ENCODE measurements around the gene LYPD6.

Gene LYPD6

GRCh38 chr2:149463328-149464002, 133.1 kb downstream of the LYPD6 start:
- no peaks in the 10 kb centered on the region for H3K9me3 ChIP-seq (ENCODE audit: severe bottlenecking)
- no peak overlapping the region for H3K27ac ChIP-seq
- H3K36me3 ChIP-seq, result no peaks in the 10 kb centered on the region
- no peak overlapping the region for H3K4me3 ChIP-seq (ENCODE audit: low read depth, low read length)
- no peak for DNase-seq
- no peaks in the 10 kb centered on the region for H3K27me3 ChIP-seq (ENCODE audit: insufficient read depth, low read depth, severe bottlenecking)
- no peak for TF ChIP-seq CTCF (IDR thresholded peaks at IDR 0.05; ENCODE audit: low read depth, low read length)

- no peaks in the 10 kb centered on the region for H3K9me3 ChIP-seq (ENCODE audit: severe bottlenecking)
- no peaks in the 10 kb centered on the region for H3K36me3 ChIP-seq
- H3K27ac ChIP-seq, result no peak overlapping the region
- no peaks in the 10 kb centered on the region for H3K27me3 ChIP-seq (ENCODE audit: insufficient read depth, low read depth, severe bottlenecking)
- no peak overlapping the region for H3K4me3 ChIP-seq (ENCODE audit: low read depth, low read length)
- no peak for TF ChIP-seq CTCF (IDR thresholded peaks at IDR 0.05; ENCODE audit: low read depth, low read length)
- DNase-seq, result no peak
Observed at GRCh38 chr2:149464396-149464795, 134.0 kb downstream of the LYPD6 start.

GRCh38 chr2:149465873-149466272, 135.5 kb downstream of the LYPD6 start:
- TF ChIP-seq CTCF (IDR thresholded peaks at IDR 0.05; ENCODE audit: low read depth, low read length), result no peak
- H3K4me3 ChIP-seq (ENCODE audit: low read depth, low read length), result no peak overlapping the region
- H3K27me3 ChIP-seq (ENCODE audit: insufficient read depth, low read depth, severe bottlenecking), result no peaks in the 10 kb centered on the region
- no peaks in the 10 kb centered on the region for H3K36me3 ChIP-seq
- H3K9me3 ChIP-seq (ENCODE audit: severe bottlenecking), result no peaks in the 10 kb centered on the region
- no peak overlapping the region for H3K27ac ChIP-seq
- DNase-seq, result no peak

GRCh38 chr2:149466635-149467034, 136.2 kb downstream of the LYPD6 start:
- Histone ChIP-seq H3K4me3 (ENCODE audit: low read depth, low read length) (no peak overlapping the region), H3K27ac (no peak overlapping the region), H3K36me3 (no peaks in the 10 kb centered on the region), H3K9me3 (ENCODE audit: severe bottlenecking) (no peaks in the 10 kb centered on the region), H3K27me3 (ENCODE audit: insufficient read depth, low read depth, severe bottlenecking) (no peaks in the 10 kb centered on the region)
- DNase-seq, result no peak
- TF ChIP-seq CTCF (IDR thresholded peaks at IDR 0.05; ENCODE audit: low read depth, low read length), result no peak

- no peaks in the 10 kb centered on the region for H3K9me3 ChIP-seq (ENCODE audit: severe bottlenecking)
- H3K4me3 ChIP-seq (ENCODE audit: low read depth, low read length), result no peak overlapping the region
- H3K36me3 ChIP-seq, result no peaks in the 10 kb centered on the region
- DNase-seq, result no peak
- no peak for TF ChIP-seq CTCF (IDR thresholded peaks at IDR 0.05; ENCODE audit: low read depth, low read length)
- H3K27ac ChIP-seq, result no peak overlapping the region
- no peaks in the 10 kb centered on the region for H3K27me3 ChIP-seq (ENCODE audit: insufficient read depth, low read depth, severe bottlenecking)
Observed at GRCh38 chr2:149467436-149467835, 137.0 kb downstream of the LYPD6 start.

GRCh38 chr2:149468636-149469035, 138.2 kb downstream of the LYPD6 start:
- no peak for DNase-seq
- no peak for TF ChIP-seq CTCF (IDR thresholded peaks at IDR 0.05; ENCODE audit: low read depth, low read length)
- Histone ChIP-seq H3K36me3 (no peaks in the 10 kb centered on the region), H3K27me3 (ENCODE audit: insufficient read depth, low read depth, severe bottlenecking) (no peaks in the 10 kb centered on the region), H3K4me3 (ENCODE audit: low read depth, low read length) (no peak overlapping the region), H3K27ac (no peak overlapping the region), H3K9me3 (ENCODE audit: severe bottlenecking) (no peaks in the 10 kb centered on the region)

All from WERI-Rb-1 (cell line).